Measurements from ENCODE around the gene ZNF366.
"Not testable (repeated sequence)": the region's sequence is repeated elsewhere in the genome, so short reads cannot be mapped to it uniquely, and the experiment has no call there.

ZNF366 gene

DNA sequence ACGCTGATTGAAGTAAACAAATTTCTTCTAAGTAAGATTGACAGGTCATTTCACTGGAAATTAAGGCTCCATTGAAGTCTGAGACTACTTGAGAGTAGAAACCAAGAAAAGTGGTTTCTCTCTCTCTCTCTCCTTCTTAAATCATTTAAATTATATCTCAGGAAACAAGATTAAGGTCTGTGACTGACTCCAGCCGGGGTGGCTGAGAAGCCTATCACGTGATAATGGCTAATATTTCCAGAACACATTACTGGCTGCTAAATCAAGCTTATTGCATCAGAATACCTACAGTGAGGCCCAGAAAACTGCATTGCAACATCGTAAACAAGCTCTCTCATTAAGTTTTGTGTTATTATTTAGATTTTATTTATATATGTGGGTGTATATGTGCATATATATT is 98.6 kb downstream of the ZNF366 start:
- DNase-seq (ENCODE audit: low read depth in 2 of 2): no peak

DNA sequence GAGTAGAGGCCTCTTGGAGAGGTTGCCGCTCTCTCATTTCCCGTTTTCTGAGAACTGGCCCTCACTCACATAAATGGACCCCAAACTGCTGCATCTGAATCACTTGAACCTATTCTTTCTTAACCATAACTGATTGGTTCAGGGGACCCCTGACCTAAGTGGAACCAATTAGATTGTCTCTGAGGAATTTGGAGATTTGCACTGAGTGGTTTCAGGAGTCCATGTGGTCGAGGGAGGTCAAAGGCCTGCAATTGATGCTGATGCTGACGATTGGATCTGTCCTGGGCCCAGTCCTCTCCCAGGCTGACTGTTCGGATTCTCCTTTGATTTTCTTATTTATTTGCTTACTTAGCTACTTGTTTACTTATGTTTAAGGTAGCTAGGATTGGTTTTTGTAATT is 99.1 kb downstream of the ZNF366 start:
- no peak for DNase-seq (ENCODE audit: low read depth in 2 of 2)

DNA sequence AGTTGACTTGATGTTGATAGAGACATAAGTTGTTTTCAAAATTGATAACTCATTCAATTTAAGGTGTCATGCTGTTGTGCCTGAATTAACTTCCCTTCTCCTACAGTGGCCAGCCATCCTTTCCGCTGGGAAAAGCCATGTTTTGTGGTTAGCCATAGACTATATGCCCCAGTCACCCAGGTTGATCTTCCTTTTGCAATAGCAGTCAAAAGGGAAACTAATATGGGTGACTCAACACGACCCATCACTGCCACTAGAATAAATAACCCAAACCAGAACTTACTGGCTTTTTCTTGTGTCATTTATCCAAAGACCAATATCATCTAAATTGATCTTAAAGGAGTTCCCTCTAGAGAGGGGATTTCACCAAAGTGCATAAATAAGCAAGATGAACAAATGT is 99.7 kb downstream of the ZNF366 start:
- DNase-seq (ENCODE audit: low read depth in 2 of 2): no peak

DNA sequence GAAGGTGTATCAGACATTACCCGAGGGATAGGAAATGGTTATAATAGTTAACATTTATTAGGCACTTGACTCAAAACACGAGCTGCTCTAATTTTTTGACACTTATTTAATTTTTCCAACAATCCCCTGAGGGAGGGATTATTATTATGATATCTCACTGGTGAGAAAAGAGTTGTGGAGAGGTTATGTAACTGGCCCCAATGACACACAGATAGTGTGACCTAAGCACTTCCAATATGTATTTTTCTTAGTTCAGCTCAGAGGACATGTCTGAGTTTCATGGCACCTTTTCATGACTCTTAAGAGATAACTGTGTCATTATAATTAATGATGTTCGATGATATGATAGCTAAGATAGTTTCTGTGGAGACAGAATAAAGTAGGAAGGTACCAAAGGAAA is 100.1 kb downstream of the ZNF366 start:
- no peak for DNase-seq (ENCODE audit: low read depth in 2 of 2)

DNA sequence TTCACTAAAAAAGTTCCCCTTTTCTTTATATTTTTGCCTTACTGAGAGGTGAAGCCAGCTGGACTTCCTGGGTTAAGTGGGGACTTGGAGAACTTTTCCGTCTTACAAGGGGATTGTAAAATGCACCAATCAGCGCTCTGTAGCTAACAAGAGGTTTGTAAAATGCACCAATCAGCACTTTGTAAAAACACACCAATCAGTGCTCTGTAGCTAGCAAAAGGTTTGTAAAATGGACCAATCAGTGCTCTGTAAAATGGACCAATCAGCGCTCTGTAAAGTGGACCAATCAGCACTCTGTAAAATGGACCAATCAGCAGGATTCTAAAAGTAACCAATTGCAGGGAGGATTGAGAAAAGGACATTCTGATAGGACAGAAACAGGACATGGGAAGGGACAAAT is 102.4 kb downstream of the ZNF366 start:
- DNase-seq (ENCODE audit: low read depth in 2 of 2): not testable (repeated sequence)

DNA sequence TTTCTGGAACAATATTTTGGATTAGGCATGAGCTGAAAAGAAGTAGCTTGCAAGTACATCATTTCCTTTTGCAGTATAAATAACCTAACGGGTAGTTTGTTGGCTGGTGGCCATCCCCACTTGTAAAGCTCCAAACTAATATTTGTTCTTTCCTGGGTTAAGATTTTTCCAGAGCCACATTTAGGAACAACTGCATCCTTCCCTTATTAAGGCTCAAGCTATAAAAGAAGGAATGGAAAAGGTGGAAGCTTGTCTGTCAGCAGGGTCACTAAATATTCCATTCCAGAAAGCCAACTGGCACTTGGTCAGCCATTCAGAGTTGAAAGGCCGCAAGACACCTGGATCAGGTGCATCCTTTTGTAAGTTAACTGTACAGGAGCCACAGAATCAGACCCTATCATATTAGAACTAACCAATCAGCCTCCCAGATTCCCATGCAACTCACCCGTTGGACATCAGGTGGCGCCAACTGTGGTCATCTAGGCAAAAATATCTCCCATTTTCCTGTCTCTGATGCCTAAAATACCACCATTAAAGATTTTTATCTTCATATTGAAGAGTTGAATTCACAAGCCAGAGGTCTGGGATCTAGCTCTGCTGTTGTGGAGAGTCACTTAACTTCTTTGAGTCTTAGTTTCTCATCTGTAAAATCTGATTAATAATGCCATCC is 104.1 kb downstream of the ZNF366 start:
- DNase-seq (ENCODE audit: low read depth in 2 of 2): no peak

DNA sequence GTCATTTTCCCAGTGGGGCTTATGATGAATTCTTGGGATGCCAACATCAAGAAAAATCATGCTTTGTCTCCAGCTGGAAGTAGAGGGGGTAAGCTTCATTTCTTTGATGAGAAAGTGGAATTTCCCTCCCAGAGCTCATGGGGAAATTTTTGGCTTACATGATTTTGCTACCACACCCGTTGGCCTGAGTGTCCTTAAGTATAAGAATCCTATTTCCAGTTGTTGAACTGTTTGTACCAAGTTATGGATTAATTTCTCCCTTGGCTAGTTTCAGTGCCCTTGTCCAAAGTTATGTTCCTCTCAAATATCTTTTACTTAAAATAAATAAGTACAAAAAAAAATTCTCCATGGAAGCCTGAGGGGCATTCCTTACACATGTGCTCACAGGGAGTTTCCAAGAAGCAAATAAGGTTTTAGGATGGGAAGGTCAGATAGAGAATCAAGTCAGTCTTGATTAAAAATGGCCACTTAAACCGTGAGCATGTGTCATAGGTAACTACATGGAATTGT is 104.8 kb downstream of the ZNF366 start:
- no peak for DNase-seq (ENCODE audit: low read depth in 2 of 2)

DNA sequence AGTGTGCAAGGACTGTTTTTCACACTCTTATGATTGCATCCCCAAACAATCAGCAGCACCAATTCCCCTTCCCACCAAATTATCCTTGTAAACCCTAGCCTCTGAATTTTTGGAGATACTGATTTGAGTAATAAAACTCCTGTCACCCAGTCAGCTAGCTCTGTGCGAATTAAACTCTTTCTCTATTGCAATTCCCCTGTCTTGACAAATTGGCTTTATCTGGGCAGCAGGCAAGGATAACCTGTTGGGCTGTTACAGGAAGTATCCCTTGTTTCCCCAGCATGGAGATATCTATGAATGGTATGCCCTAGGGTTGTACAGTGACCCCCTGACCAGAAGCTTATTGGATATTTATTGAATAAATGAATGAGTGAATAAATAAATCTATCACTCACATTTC is 106.3 kb downstream of the ZNF366 start:
- no peak for DNase-seq (ENCODE audit: low read depth in 2 of 2)

DNA sequence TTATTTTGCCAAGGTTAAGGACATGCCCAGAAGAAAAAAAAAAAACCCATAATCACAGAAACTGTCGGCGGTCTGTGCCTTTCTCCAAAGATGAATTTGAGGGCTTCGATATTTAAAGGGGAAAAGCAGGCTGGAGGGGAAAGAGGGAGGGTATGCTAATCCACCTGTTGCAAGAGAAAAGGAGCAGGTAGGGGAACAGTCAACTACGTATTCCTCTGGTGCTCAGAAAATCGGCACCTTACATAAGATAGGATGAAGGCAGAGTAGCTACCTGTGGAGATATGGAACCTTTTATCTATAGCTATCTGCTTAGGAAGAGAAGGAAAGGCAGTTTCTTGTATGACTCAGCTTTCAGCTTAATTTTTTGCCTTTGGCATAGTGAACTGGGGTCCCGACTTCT is 109.4 kb downstream of the ZNF366 start:
- DNase-seq (ENCODE audit: low read depth in 2 of 2): no peak

DNA sequence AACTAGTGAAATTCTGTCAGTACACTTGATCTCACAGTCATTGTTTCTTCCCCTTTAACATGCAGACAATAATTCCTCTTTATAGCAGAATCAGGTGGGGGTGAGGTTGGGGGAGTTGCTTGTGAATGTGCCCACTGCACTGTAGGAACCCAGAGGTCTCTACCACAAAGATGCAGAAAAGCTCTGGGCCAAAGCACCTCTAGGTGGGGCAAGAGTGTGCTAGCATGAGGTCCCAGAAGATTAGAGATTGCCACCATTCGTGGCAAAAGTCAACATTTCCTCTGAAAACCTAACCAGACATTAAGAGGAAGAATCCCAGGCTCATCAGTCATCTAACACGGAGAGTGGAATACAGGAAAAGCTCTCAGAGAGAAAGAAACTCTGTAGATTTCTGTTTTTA is 112.5 kb downstream of the ZNF366 start:
- no peak for DNase-seq (ENCODE audit: low read depth in 2 of 2)

DNA sequence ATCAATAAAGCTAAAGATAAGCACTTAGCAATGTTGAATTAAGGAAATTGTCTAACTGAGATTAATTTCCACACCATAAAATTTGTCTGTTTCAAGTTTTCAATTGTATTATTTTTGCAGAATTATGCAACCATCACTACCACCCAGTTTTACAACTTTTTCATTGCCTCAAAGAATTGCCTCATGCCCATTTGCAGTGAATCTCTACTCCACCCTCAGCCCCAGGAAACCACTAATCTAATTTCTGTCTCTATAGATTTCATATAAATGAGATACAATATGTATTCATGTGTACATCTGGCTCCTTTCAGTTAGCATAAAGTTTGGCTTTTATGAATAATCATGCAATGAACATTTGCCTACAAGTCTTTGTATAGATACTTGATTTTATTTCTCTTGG is 114.2 kb downstream of the ZNF366 start:
- no peak for DNase-seq (ENCODE audit: low read depth in 2 of 2)
